Measurements from ENCODE around the gene BIN1. TPM values are rescaled to one million over a fixed set of nuclear protein-coding genes. Genes with fewer than 3 reads are reported as not detected.

The BIN1 gene
- total RNA-seq, 1 donor from 2014 or later, result 15.7 TPM

DNA sequence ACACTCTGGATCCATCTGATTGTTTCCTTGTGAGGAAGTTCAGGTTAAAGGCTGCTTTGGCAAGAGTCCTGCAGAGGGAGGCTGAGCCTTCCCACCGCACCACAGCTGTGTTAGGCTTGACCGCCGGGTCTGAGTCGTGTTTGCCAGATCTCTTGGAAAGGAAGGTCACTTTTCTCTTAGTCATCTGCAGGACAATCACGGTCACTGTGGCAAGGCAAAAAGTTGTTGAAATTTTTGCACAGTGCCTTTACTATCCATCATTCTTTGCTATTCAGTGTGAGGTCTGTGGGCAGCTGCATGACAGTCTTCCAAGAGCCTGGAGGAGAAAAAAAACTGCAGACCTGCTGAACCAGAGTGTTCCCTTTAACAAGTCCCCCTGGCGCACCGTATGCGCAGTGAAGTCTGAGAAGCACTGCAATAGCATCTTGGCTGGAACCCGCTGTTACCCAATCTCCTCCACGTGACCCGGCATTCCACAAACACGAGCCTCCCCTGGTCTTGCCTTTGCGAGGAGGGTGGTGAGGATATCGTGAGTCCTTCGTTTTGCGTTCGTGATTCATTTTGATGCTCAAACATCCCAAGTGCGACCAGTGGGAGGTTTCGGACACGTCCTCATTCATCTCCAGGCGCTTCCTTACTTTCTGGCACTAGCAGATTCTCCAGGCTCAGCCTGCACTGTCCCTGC lies 23.0 kb downstream of the BIN1 start:
- DNase-seq, result peak; percentile 86
- intact Hi-C loops (cut with DNase I), result no loop called here

DNA sequence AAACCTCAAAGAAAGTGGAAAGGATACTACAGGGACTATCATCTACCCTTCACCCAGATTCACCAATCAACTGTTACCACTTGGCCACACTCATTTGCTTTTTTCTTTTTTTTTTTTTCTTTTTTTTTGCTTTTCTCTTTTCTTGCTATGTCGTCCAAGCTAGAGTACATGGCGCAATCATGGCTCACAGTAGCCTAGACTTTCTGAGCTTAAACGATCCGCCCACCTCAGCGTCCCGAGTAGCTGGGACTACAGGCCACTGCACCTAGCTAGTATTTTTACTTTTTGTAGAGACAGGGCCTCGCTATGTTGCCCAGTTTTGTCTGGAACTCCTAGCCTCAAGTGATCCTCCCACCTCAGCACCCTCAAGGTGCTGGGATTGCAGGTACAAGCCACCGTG lies 24.0 kb downstream of the BIN1 start:
- ATAC-seq (ENCODE audit: poor library complexity) (no peak), DNase-seq (no peak)
- intact Hi-C loops (cut with DNase I), result no loop called here

More for the DNA sequence above, 23.0 kb downstream of the BIN1 start:
- peak; percentile 61 for ATAC-seq (ENCODE audit: poor library complexity)

DNA sequence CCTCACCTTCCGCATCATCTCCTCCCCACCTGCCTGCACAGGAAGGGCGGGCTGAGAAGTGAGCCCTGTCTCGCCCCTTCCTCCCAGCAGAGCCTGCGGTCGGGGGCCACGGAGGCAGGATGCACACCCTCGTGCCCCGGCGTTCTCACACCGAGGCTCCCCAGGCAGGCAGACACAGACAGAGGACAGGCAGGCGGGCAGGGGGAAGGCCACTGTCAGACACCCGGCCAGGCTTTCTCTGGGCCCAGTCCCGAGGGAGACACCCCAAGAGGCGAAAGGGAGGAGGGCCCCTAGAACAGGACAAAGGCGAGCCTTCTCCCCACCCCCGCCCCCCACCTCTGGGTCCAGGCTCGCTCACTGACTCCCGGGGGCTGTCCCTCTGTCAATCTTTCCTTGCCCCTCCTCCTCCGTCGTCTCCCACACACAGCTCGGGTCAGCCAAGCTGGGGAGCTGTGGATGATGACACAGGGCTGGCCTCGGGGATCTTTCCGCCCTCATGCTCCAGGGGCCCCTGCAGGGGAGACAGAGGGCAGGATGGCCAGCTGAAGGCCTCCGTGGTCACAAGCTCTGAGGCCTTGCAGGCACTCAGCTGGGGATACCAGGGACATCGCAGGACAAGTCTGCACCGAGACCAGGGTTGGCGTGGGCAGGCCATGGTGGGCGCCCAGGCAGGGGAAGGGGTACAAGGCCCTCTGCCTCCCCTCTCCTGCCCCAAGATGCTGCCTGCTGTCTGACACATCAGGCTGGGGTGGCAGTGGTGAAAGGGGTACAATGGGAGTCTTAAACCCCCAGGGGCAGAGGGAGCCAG lies 24.9 kb downstream of the BIN1 start:
- intact Hi-C loops (cut with DNase I), result no loop called here
- peak; percentile 58 for DNase-seq
- ATAC-seq (ENCODE audit: poor library complexity), result peak; percentile 10

DNA sequence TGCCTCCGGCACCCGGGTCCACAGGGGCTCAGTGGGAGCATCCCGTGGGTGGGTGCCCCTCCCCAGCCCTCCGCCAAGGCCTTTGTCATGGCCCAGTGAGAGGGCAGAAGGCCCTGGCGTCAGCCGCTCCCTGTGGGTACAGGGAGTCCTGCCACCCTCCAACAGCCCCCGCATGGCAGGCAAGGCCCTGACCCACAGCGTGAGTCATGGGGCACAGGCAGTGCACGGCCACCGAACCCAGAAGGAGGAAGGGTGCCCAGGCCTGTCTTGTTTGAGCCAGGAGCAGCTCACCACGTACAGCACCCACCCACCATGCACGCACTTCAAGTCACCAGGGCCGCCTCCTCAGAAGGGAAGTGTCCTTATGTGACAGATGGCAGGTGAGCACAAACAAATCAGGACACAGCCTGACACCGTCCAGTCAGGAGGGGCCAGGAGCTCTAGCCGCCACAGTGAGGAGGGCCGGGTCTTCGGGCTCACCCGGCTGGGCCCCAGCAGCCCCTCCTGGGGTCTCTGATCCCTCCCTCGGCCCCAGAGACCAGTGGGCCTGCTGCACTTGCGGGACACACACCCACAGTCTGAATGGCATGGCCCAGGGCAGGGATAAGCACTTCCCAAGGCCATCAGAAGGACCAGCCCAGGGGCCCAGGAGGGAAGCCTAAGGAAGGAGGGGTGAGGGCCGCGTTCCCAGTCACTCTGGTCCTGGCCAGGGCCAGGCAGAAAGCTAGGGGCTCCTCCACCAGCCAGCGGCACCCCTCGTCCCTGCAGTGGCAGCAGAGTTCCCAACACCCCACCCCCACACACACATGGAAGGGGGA lies 25.8 kb downstream of the BIN1 start:
- intact Hi-C loops (cut with DNase I), result no loop called here
- DNase-seq, result no peak
- peak; percentile 1 for ATAC-seq (ENCODE audit: poor library complexity)

DNA sequence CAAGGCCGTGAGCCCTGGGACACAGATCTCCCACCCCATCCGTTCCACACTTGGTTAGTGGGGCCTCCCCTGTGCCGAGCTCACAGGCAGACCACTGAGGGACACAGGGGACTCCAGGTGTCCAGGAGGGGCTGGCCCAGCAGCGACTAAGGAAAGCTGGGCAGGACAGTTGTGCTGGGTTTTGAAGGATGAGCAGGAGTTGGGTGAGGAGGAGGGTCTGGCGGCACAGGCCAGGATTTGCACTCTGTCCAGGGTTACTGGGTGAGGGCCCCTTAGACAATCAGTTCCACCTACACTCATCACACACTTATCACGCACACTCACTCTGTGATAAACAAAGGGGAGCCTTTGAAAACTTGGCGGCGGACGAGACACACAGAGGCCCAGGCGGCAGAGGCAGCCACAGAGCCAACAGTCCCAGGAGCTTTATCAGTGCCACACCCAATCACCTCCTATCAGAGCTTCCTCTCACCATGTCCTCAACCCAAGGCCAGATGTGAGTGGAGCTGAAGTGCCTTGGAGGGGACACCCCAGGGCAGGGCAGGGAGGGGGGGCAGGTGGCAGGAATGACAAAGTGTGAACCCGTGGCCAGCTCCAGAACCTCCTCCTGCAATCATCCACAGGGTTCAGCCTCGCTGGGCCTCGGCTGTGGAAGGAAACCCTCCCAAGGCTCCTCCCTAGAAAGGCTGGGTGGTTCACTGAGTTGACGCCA lies 26.6 kb downstream of the BIN1 start:
- DNase-seq (no peak), ATAC-seq (ENCODE audit: poor library complexity) (peak; percentile 55)
- intact Hi-C loops (cut with DNase I), result no loop called here

DNA sequence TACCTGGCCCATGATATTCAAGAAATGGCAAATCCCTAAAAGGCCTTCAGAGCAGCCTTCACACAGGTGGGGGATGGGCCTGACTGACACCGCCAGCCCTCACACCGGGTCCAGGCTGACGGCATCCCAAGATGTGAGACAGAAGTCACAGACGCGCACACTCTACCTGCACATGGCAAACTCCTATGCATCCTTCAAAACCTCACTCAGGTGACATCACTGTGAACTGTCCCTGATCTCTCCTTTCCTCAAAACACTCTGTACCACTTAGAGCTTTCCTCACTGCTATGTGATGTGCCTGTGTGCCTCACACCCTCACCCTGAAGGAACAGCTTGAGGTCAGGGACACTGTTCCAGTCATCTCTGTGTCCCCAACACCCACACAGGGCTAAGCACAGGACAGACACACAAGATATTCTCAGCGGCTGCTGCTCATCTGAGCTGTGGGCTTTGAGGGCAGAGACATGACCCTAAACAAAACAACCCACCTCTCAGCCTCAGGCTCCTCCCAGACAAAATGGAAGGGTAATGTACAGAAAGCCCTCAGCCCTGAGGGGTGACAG lies 27.5 kb downstream of the BIN1 start:
- intact Hi-C loops (cut with DNase I), result loop anchor here (10.0 kb wide), 1 partner anchor 95 kb away; no protein-coding TSS in a partner anchor
- ATAC-seq (ENCODE audit: poor library complexity) (no peak), DNase-seq (no peak)

DNA sequence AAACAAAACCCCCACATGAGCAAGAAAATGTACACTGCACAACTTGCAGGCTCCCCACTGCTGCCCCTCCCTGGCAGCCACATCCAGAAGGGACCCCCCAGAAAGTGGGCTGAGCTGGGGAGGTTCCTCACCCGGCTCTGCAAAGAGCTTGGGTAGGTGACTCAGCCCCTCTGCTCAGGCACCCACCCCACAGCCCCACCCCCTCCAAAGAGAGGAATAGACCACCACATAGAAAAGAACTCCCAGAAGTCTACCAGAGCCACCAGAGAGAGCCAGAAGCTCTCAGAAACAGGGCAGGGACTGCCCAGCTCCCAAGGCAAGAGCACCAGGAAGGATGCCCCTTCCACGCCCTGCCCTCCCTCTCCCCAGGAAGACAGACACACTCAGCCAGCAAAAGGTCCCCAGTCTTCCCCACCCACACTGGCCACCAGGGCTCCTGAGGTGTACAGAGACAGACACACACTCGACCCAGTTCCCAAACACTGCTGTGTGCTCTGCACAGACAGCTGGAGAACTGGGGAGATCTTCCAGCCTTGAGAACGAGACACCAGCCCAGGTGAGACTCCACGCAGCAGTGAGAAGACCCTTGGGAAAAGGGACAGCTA lies 28.2 kb downstream of the BIN1 start:
- DNase-seq (no peak), ATAC-seq (ENCODE audit: poor library complexity) (no peak)
- intact Hi-C loops (cut with DNase I), result loop anchor here (10.0 kb wide), 1 partner anchor 96 kb away; no protein-coding TSS in a partner anchor

DNA sequence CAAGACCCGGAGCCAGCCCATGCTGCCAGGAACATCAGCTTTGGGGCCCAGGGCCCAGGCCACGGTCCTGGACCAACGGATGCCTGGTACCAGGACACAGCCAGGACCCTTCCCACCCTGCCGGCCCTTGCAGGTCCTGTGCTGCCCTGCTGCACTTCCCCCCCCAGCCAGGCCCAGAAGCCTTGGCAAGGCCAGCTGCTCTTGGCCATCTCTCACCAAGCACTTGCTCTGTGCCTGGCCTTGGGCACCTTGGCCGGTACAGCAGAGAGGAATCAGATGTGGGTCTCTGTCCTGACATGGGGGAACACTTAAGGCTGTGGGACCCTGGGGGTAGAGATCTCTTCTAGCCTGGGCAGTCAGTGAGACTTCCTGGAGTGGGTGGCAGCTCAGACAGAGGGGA lies 28.9 kb downstream of the BIN1 start:
- intact Hi-C loops (cut with DNase I), result loop anchor here (10.0 kb wide), 1 partner anchor 97 kb away; no protein-coding TSS in a partner anchor
- no peak for ATAC-seq (ENCODE audit: poor library complexity)

DNA sequence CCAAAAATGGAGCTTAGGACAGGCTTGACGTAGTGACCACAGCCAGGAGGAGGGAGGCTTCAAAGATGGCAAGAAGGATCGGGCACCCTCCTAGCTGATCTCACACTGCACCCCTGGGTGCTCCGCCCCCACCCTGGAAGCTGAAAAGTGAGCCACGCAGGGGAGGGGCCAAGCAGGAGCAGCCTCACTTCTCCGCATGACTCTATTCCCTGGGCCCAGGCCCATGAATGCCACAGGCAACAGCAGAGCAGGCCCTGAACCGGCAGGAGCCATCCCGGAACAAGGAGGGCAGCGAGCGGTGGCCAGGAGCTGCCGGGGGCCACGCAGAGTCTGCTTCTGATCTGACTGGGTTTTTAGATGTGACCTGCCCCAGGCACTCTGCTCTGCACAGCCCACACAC lies 30.0 kb downstream of the BIN1 start:
- no peak for ATAC-seq (ENCODE audit: poor library complexity)
- DNase-seq, result no peak
- intact Hi-C loops (cut with DNase I), result loop anchor here (10.0 kb wide), 1 partner anchor 98 kb away; no protein-coding TSS in a partner anchor

More for the DNA sequence above, 28.9 kb downstream of the BIN1 start:
- no peak for DNase-seq

DNA sequence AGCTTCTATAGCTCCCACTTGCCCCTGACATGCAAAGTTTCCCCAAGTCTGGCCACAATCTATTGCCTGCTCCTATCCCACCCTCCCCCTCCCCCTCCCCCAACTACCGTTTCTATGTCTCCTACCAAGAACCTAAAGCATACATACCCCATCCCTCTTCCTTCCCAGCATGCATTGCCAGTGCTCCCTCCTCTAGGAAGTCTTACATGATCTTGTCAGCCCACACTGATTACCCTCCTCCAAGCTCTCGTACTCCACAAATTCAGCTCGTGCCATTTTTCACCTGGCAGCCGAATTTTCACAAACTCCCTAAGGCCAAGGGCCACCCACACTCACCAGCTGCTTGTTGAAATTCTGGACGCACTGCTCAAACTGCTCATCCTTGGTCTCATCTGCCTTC lies 30.7 kb downstream of the BIN1 start:
- intact Hi-C loops (cut with DNase I), result loop anchor here (10.0 kb wide), 1 partner anchor 99 kb away; no protein-coding TSS in a partner anchor
- ATAC-seq (ENCODE audit: poor library complexity) (no peak), DNase-seq (no peak)

DNA sequence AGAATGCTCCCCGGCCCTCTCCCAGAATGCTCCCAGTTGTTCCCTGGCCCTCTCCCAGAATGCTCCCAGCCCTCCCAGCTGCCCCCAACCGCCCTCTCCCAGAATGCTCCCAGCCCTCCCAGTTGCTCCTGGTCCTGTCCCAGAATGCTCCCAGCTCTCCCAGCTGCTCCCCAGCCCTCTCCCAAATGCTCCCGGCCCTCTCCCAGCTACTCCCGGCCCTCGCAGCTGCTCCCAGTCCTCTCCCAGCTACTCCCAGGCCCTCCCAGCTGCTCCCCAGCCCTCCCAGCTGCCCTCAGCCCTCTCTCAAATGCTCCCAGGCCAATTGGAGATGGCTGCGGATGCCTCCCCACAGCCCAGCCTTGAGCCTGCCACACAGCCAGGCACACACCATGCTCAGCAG lies 31.1 kb downstream of the BIN1 start:
- DNase-seq (no peak), ATAC-seq (ENCODE audit: poor library complexity) (no peak)
- intact Hi-C loops (cut with DNase I), result loop anchor here (10.0 kb wide), 1 partner anchor 99 kb away; no protein-coding TSS in a partner anchor

DNA sequence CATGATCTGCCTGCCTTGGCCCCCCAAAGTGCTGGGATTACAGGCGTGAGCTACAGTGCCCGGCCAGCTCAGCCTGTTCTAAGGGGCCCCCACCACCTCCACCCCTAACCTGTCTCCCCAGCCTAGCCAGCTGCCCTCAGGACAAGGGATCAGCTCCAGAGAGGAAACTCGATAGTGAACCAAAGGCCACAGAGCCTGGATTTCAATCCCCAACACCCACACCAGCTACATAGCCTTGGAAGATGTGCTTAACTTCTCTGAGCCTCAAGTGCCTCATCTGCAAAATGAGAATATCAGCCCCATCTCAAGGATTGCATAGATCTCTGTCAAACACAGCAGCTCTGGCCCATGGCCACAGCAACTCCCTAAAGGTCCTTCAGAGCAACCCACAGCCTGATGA lies 32.0 kb downstream of the BIN1 start:
- intact Hi-C loops (cut with DNase I), result loop anchor here (10.0 kb wide), 1 partner anchor 100 kb away; no protein-coding TSS in a partner anchor
- ATAC-seq (ENCODE audit: poor library complexity) (no peak), DNase-seq (no peak)

DNA sequence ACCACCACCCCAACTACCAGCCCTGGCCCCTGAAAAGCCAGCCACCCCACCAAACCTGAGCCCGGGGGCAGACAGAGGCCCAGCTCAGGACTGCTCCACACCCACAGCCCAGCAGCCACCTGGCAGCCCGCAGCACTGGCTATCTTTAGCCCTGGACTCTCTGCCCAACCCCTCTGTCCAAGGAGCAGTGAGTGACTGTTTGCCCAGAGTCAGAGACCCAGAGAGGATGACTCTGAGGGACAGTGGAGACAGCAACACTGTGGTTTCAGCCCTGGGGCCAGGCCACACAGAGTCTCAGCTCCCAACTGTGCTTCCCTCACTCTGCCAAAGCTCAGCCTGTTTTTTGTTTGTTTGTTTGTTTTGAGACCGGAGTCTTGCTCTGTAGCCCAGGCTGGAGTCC lies 32.6 kb downstream of the BIN1 start:
- no peak for DNase-seq
- peak; percentile 58 for ATAC-seq (ENCODE audit: poor library complexity)
- intact Hi-C loops (cut with DNase I), result loop anchor here (10.0 kb wide), 1 partner anchor 100 kb away; no protein-coding TSS in a partner anchor

DNA sequence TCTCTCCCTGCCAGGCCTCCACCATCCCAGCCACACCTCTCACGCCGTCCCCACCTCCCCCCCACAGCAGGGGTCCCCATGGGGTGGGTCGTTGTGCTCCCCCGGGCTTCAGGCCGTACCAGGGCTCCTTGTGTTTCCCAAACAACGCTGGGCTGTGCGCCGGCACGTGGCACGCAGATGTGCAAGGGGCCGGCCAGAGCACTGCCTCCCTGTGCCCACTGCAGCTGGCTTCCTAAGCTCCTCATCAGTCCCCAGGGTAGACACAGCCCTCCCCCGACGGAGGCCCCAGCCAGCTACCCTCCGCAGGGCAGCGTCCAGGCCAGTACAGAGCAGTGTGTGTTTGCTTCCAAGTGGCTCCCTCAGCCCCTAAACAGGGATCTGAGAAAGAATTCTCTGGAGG lies 34.0 kb downstream of the BIN1 start:
- ATAC-seq (ENCODE audit: poor library complexity), result peak; percentile 34

DNA sequence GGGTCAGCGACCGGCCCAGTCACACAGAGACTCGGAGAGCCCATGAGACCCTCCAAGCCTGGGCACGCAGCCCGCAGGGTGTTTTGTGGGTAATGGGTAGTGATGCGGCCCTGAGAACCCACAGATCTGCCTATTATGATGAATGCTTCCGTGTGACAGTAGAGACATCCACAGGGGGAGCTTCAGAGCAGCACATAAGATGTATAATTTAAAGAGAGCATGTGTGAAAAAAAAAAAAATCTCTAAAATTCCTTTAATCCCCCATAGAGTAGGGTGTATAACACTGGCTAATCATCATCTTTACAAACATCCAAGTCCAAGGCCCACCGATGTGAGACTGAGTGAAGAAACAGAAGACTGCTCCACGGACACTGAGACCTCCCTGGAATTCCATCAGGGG lies 34.6 kb downstream of the BIN1 start:
- intact Hi-C loops (cut with DNase I), result loop anchor here (10.0 kb wide), 1 partner anchor 102 kb away; no protein-coding TSS in a partner anchor
- ATAC-seq (ENCODE audit: poor library complexity) (no peak), DNase-seq (no peak)

More for the DNA sequence above, 34.0 kb downstream of the BIN1 start:
- intact Hi-C loops (cut with DNase I), result loop anchor here (10.0 kb wide), 1 partner anchor 102 kb away; no protein-coding TSS in a partner anchor
- DNase-seq, result no peak

DNA sequence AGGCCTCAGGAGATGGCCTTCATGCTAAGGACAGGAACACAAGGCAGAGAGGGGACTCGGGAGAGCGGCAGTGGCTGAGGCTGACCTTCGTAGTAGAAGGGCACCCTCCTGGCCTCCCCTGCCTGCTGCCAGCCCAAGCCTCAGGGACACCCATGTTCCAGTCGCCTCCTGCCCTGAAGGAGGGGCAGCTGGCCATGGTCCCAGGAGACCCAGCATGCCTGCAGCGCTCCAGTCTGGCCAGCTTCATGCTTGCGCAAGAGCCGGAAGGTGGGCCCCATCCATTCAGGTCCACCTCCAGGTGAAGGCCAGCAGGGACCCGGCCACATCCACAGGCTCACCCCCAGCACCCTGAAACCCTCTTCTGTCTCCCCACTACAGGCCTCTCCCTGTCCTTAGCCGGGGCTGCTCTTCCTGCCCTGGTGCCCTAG lies 35.0 kb downstream of the BIN1 start:
- intact Hi-C loops (cut with DNase I), result loop anchor here (10.0 kb wide), 1 partner anchor 103 kb away; no protein-coding TSS in a partner anchor

DNA sequence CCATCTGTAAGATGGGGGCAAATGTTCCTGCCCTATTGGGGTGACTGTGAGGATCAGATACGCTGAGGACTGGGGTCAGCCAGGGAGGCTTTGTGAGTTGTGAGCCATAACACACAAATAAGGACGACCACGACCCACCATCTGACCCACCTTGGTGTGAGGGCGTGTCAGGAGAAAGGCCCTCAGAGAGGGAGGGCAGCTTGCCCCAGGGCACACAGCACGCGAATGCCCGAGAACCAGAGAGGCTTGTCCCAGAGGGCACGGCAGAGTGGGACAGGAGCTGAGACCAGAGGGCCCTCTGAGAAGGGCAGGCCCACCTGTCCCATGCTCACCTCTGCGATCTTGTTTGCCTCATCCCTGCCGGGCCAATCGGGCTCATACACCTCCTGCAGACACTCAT lies 36.7 kb downstream of the BIN1 start:
- intact Hi-C loops (cut with DNase I), result loop anchor here (10.0 kb wide), 1 partner anchor 105 kb away; no protein-coding TSS in a partner anchor
- ATAC-seq (ENCODE audit: poor library complexity) (no peak), DNase-seq (no peak)

More for the DNA sequence above, 35.0 kb downstream of the BIN1 start:
- ATAC-seq (ENCODE audit: poor library complexity) (no peak), DNase-seq (no peak)

Measured in Right ventricle myocardium superior (tissue), 1 donor.